Astrocyte of the spinal cord (primary cell): Measurements from ENCODE around the gene PCF11.
A peak's percentile ranks its signal among the peaks of the same experiment; 100 is the strongest.

ENCODE experiments used
- DNase-seq: peaks from one replicate; pipeline ENCODE4 v3.0.0; 2011; ENCODE audit warnings: low read depth, low spot score
- H3K4me3 ChIP-seq: 2 replicates; pipeline ENCODE4 v1.5.1; 2011; ENCODE audit warnings: low read depth, mild to moderate bottlenecking, low read length, moderate library complexity
- in situ Hi-C: cut with HindIII; loops from 2 replicates; pipeline ENCODE4 v1.10.0; 2017; ENCODE audit warnings: low sequenced_read_pairs
- TF ChIP-seq, protein P1 (sequence below): IDR thresholded peaks from 2 replicates; pipeline ENCODE4 v1.5.1; 2012; ENCODE audit warnings: low read depth, mild to moderate bottlenecking, low read length, inconsistent platforms

PCF11 gene

DNA sequence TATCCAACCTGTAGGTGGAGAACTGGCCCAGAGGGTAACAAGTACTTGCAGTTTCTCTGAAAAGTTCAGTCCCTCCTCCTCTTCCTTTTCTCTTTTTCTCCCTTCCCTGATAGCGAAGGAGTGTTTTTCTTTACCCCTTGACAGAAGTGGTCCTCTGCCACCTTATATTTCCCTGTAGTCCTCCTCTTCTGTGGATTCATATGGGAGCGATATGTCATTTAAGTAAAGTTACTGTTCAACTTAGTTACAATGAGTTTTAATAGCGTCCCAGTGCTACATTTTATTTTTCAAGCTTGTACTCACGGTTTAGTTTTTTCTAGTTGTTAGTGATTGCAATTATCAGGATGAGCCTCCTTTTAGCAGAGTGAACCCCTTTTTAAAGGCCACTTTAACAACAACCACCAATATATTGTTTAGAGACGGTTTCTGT, 1.4 kb downstream of the PCF11 start:
- TF ChIP-seq, protein P1, sequence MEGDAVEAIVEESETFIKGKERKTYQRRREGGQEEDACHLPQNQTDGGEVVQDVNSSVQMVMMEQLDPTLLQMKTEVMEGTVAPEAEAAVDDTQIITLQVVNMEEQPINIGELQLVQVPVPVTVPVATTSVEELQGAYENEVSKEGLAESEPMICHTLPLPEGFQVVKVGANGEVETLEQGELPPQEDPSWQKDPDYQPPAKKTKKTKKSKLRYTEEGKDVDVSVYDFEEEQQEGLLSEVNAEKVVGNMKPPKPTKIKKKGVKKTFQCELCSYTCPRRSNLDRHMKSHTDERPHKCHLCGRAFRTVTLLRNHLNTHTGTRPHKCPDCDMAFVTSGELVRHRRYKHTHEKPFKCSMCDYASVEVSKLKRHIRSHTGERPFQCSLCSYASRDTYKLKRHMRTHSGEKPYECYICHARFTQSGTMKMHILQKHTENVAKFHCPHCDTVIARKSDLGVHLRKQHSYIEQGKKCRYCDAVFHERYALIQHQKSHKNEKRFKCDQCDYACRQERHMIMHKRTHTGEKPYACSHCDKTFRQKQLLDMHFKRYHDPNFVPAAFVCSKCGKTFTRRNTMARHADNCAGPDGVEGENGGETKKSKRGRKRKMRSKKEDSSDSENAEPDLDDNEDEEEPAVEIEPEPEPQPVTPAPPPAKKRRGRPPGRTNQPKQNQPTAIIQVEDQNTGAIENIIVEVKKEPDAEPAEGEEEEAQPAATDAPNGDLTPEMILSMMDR, result no peak
- in situ Hi-C loops, result no loop called here
- peak overlapping the region; percentile 81 for H3K4me3 ChIP-seq
- no peak for DNase-seq

DNA sequence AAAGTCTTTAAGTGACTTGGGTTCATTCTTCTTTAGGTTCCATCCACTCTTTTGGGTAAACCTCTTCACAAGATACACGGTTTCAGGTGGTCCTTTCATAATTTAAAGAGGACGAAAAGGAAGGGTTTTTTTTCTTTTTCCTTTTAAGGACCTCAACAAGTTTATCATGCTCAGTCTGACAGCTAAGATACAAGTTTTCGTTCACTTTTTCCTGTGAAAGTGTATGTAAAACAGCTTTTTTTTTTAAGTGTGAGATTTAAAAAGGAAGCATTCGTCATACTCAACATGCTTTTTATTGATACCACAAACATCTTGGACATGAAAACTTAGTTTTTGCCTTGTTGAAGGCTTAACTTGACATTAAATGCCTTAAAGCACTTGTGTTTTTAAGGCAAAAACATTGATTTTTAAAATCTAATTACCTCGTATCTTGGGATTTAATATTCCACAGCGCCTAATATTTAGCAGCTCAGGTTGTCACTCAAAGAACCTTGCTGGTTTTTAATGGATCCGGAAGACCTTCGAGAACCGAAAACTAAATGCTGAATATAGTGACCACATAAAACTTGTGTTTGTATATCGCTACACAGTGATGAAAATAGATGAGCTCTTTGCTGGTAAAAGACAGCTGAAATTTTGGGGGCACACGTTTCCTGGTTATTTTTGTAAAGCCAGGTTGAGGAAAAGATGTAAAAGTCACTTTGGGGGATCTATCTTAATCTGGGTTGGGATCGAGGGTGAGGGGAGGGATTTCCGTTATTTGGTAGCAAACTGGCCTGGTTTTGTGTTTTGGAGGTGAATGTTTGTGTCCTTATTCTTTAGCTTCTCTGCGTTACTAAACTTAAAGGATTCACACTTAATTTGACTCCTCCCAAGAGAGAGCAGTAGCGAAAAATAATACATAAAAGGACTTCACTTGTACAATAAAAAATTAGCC, 2.3 kb downstream of the PCF11 start:
- DNase-seq, result no peak
- in situ Hi-C loops, result no loop called here

DNA sequence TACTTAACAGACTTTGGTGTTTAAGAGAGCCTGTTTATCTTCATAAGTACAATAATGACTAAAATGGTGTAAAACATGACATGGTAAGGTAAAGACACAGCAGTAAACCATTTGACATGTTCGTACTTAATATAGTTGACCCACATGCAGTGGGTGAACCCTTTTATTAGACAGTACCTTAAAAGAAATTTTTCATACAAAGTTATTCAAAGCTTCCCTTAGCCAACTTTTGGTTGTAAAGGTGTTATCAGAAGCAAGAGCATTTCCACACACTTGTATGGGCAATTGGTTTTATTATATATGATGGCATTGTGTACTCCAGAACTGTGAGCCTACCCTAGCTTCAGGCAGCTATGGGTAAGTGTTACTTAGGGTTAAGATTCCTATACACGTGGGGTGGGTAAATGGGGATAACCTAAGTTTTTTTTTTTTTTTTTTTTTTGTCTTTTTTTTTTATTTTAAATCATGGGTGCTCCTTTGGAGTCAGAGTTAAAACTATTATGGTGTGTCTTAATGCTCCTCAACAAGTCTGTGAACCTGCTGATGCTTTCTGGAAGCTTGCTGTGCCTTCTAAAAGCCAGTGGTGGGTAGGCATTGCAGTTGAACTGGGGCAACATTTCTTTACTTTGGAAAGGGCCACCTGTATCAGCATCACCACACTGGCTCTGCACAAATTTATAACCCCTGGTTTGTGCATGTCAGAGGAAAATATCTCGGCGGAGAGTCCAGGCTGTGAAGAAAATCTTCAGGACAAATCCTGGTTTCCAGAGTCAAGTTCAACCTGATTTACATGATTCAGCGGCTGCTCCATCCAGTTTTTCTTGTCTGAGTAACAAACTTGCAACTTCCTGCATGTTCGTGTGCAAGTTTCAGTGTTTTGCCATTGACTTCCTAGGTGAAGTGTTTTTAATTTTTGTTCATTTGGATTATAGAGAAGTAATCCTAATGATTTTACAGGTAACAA, 3.3 kb downstream of the PCF11 start:
- TF ChIP-seq, protein P1, result no peak
- DNase-seq, result peak; percentile 27
- H3K4me3 ChIP-seq, result peak overlapping the region; percentile 81
- in situ Hi-C loops, result no loop called here

More for the DNA sequence above, 2.3 kb downstream of the PCF11 start:
- TF ChIP-seq, protein P1, result no peak
- peak overlapping the region; percentile 81 for H3K4me3 ChIP-seq

DNA sequence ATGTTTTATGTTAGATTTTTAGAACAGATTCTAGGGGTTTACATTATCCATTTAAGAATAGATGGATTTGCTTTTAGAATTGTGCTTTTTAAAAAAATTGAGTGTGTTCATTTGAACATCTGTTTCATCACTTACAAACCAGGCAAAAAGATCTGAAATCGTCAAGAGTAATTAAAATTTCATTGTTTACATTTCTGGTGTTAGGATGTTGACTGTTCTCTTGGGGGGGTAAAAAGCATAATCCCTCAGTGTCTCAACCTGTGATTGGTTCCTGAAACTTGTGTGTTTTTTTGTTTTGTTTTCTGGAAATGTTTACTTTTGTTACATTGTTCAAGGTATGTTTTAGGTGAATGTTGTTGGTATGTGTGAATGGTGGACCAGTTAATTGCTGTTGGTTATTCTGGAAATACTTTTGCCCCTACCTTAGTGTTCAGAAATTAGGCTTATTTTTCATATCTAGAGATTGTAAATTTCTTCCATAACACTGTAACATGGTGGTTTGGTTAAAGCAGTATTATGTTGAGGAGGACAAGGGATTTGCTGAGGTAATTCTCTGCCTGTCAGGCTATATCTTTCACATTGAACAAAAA, 4.8 kb downstream of the PCF11 start:
- H3K4me3 ChIP-seq, result no peak overlapping the region
- in situ Hi-C loops, result no loop called here
- TF ChIP-seq, protein P1, result no peak

DNA sequence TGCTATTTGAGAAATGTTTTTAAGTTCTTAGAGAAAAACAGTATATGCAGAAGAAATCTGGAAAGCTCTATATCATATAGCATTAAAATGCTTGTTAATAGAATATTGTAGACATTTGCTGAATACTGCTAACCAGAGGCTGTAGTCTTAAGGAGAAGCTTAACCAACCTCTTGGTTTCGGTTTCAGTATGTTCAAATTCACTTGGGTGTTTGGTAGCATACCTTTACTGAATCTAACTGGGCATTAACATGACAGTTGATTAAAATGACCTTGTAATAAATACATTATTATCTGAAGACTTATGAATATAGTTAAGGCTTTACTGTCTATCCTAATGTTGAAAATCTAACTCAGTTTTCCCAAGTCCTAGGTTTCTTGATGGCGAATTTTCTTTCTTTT, 5.4 kb downstream of the PCF11 start:
- no peak for DNase-seq

More for the DNA sequence above, 4.8 kb downstream of the PCF11 start:
- DNase-seq, result no peak

More for the DNA sequence above, 5.4 kb downstream of the PCF11 start:
- in situ Hi-C loops, result no loop called here
- no peak overlapping the region for H3K4me3 ChIP-seq
- TF ChIP-seq, protein P1, result no peak
